Neural progenitor cell (in vitro differentiated cells): ENCODE data around the gene NDUFA3.

Experiments used
- CTCF ChIP-seq: fragments of 200-600 bp; sonication (generic); IDR thresholded peaks from 2 replicates; pipeline ENCODE4 v1.5.1; 2017; ENCODE audit warnings: antibody characterized with exemption, mild to moderate bottlenecking
- EZH2 ChIP-seq: fragments of 200-600 bp; sonication (generic); IDR thresholded peaks from 2 replicates; pipeline ENCODE4 v1.6.1; 2017; ENCODE audit warnings: antibody characterized with exemption, mild to moderate bottlenecking, moderate library complexity
- EZH2phosphoT487 ChIP-seq: fragments of 200-600 bp; sonication (generic); IDR thresholded peaks from 2 replicates; pipeline ENCODE4 v1.6.1; 2017; ENCODE audit warnings: antibody characterized with exemption

- TF ChIP-seq CTCF (no peak), EZH2phosphoT487 (no peak), EZH2 (no peak)
Measured at GRCh38 chr19:54107876-54108490, 5.3 kb downstream of the NDUFA3 start.
